Measurements from ENCODE around the gene VWA1. TPM values are rescaled to one million over a fixed set of nuclear protein-coding genes. Genes with fewer than 3 reads are reported as not detected.

VWA1 gene
- total RNA-seq, 2 experiments from 2014 or later, result not detected

GRCh38 chr1:1490633-1491230 is 55.2 kb downstream of the VWA1 start:
- no peaks in the 10 kb centered on the region for H4K20me1 ChIP-seq (ENCODE audit: insufficient read depth, low read length)
- no peak overlapping the region for H3K4me2 ChIP-seq (ENCODE audit: low read length)
- POLR2A ChIA-PET, result no interaction called here
- H3K4me3 ChIP-seq (ENCODE audit: low read depth, low read length, poor library complexity, severe bottlenecking), result no peak overlapping the region
- TF ChIP-seq CTCF (conservative IDR thresholded peaks at IDR 0.05; ENCODE audit: low read length), result no peak
- no peak for TF ChIP-seq EZH2phosphoT487 (IDR thresholded peaks at IDR 0.05; ENCODE audit: borderline replicate concordance, low read depth, low read length)
- no TSS peak for BruUV-seq (replicated peaks)
- no peaks in the 10 kb centered on the region for H3K9me2 ChIP-seq (ENCODE audit: insufficient read depth, low read length)
- intact Hi-C loops (cut with micrococcal nuclease; ENCODE audit: unreplicated experiment), result no loop called here
- no peak overlapping the region for H2AFZ ChIP-seq (ENCODE audit: low read length)
- H3K79me2 ChIP-seq (ENCODE audit: insufficient read depth, low read depth, low read length), result no peaks in the 10 kb centered on the region
- H3K36me3 ChIP-seq (ENCODE audit: insufficient read depth, low read length), result peaks cover 80% of the 10 kb centered on the region
- CTCF ChIA-PET (ENCODE audit: unreplicated experiment), result no interaction called here
- DNase-seq (ENCODE audit: low spot score), result no peak
- H3K4me1 ChIP-seq (ENCODE audit: insufficient read depth, low read length, poor library complexity, severe bottlenecking), result no peaks in the 10 kb centered on the region
- no peak overlapping the region for H3K27ac ChIP-seq (ENCODE audit: low read depth, low read length, poor library complexity, severe bottlenecking)
- H3K9me3 ChIP-seq (ENCODE audit: low read length), result peaks cover 5% of the 10 kb centered on the region; the same call in 1 of the 2 replicates

- H4K20me1 ChIP-seq (ENCODE audit: insufficient read depth, low read length), result no peaks in the 10 kb centered on the region
- no peaks in the 10 kb centered on the region for H3K79me2 ChIP-seq (ENCODE audit: insufficient read depth, low read depth, low read length)
- H3K4me2 ChIP-seq (ENCODE audit: low read length), result no peak overlapping the region
- no peaks in the 10 kb centered on the region for H3K4me1 ChIP-seq (ENCODE audit: insufficient read depth, low read length, poor library complexity, severe bottlenecking)
- ChIA-PET CTCF (ENCODE audit: unreplicated experiment) (no interaction called here), POLR2A (no interaction called here)
- DNase-seq (ENCODE audit: low spot score), result no peak
- peaks cover 5% of the 10 kb centered on the region; the same call in 1 of the 2 replicates for H3K9me3 ChIP-seq (ENCODE audit: low read length)
- no peak overlapping the region for H2AFZ ChIP-seq (ENCODE audit: low read length)
- intact Hi-C loops (cut with micrococcal nuclease; ENCODE audit: unreplicated experiment), result no loop called here
- no peaks in the 10 kb centered on the region for H3K9me2 ChIP-seq (ENCODE audit: insufficient read depth, low read length)
- no peak for TF ChIP-seq EZH2phosphoT487 (IDR thresholded peaks at IDR 0.05; ENCODE audit: borderline replicate concordance, low read depth, low read length)
- no peak for TF ChIP-seq CTCF (conservative IDR thresholded peaks at IDR 0.05; ENCODE audit: low read length)
- no TSS peak for BruUV-seq (replicated peaks)
- no peak overlapping the region for H3K27ac ChIP-seq (ENCODE audit: low read depth, low read length, poor library complexity, severe bottlenecking)
- H3K4me3 ChIP-seq (ENCODE audit: low read depth, low read length, poor library complexity, severe bottlenecking), result no peak overlapping the region
- peaks cover 79% of the 10 kb centered on the region for H3K36me3 ChIP-seq (ENCODE audit: insufficient read depth, low read length)
Observed at GRCh38 chr1:1491601-1492000, 56.1 kb downstream of the VWA1 start.

Other genes starting within 250 kb of the VWA1 start
- gene TNFRSF18, start 229.1 kb upstream of the VWA1 start, total RNA-seq (2014; rRNA removed; shearing (Covaris generic)), result not detected in 2 replicates
- not detected in 2 replicates for gene TNFRSF18, start 229.1 kb upstream of the VWA1 start, total RNA-seq (2022)
- gene TNFRSF4, start 221.5 kb upstream of the VWA1 start, total RNA-seq (2014; rRNA removed; shearing (Covaris generic)), result not detected in 2 replicates
- 1.1 and 1.4 TPM in 2 replicates for gene TNFRSF4, start 221.5 kb upstream of the VWA1 start, total RNA-seq (2022)
- 44.2 and 47.7 TPM in 2 replicates for gene SDF4, start 203.7 kb upstream of the VWA1 start, total RNA-seq (2014; rRNA removed; shearing (Covaris generic))
- gene SDF4, start 203.7 kb upstream of the VWA1 start, total RNA-seq (2022), result 82.8 and 85.7 TPM in 2 replicates
- gene B3GALT6, start 203.5 kb upstream of the VWA1 start, total RNA-seq (2014; rRNA removed; shearing (Covaris generic)), result 36.2 and 37.7 TPM in 2 replicates
- gene B3GALT6, start 203.5 kb upstream of the VWA1 start, total RNA-seq (2022), result 25.0 and 27.1 TPM in 2 replicates
- gene C1QTNF12, start 189.0 kb upstream of the VWA1 start, total RNA-seq (2014; rRNA removed; shearing (Covaris generic)), result 0.49 and 1.8 TPM in 2 replicates
- 6.1 and 7.0 TPM in 2 replicates for gene C1QTNF12, start 189.0 kb upstream of the VWA1 start, total RNA-seq (2022)
- gene UBE2J2, start 161.8 kb upstream of the VWA1 start, total RNA-seq (2014; rRNA removed; shearing (Covaris generic)), result 61.6 and 69.2 TPM in 2 replicates
- 87.0 and 88.7 TPM in 2 replicates for gene UBE2J2, start 161.8 kb upstream of the VWA1 start, total RNA-seq (2022)
- gene SCNN1D, start 155.3 kb upstream of the VWA1 start, total RNA-seq (2014; rRNA removed; shearing (Covaris generic)), result 3.9 and 6.2 TPM in 2 replicates
- gene SCNN1D, start 155.3 kb upstream of the VWA1 start, total RNA-seq (2022), result 11.3 and 12.7 TPM in 2 replicates
- 26.3 and 26.8 TPM in 2 replicates for gene ACAP3, start 127.8 kb upstream of the VWA1 start, total RNA-seq (2014; rRNA removed; shearing (Covaris generic))
- gene ACAP3, start 127.8 kb upstream of the VWA1 start, total RNA-seq (2022), result 47.6 and 47.7 TPM in 2 replicates
- 41.8 and 57.1 TPM in 2 replicates for gene PUSL1, start 127.1 kb upstream of the VWA1 start, total RNA-seq (2014; rRNA removed; shearing (Covaris generic))
- 31.3 and 32.2 TPM in 2 replicates for gene PUSL1, start 127.1 kb upstream of the VWA1 start, total RNA-seq (2022)
- 128 and 142 TPM in 2 replicates for gene INTS11, start 111.0 kb upstream of the VWA1 start, total RNA-seq (2014; rRNA removed; shearing (Covaris generic))
- gene INTS11, start 111.0 kb upstream of the VWA1 start, total RNA-seq (2022), result 146 and 162 TPM in 2 replicates
- 16.6 and 18.5 TPM in 2 replicates for gene CPTP, start 110.9 kb upstream of the VWA1 start, total RNA-seq (2014; rRNA removed; shearing (Covaris generic))
- gene CPTP, start 110.9 kb upstream of the VWA1 start, total RNA-seq (2022), result 20.3 and 20.6 TPM in 2 replicates
- gene TAS1R3, start 104.4 kb upstream of the VWA1 start, total RNA-seq (2014; rRNA removed; shearing (Covaris generic)), result 0.41 and 1.1 TPM in 2 replicates
- 0.99 and 1.2 TPM in 2 replicates for gene TAS1R3, start 104.4 kb upstream of the VWA1 start, total RNA-seq (2022)
- gene DVL1, start 86.3 kb upstream of the VWA1 start, total RNA-seq (2014; rRNA removed; shearing (Covaris generic)), result 41.7 and 47.1 TPM in 2 replicates
- gene DVL1, start 86.3 kb upstream of the VWA1 start, total RNA-seq (2022), result 27.8 and 30.7 TPM in 2 replicates
- gene MXRA8, start 77.1 kb upstream of the VWA1 start, total RNA-seq (2014; rRNA removed; shearing (Covaris generic)), result not detected in 2 replicates
- gene MXRA8, start 77.1 kb upstream of the VWA1 start, total RNA-seq (2022), result not detected in 2 replicates
- gene AURKAIP1, start 60.5 kb upstream of the VWA1 start, total RNA-seq (2014; rRNA removed; shearing (Covaris generic)), result 156 and 163 TPM in 2 replicates
- gene AURKAIP1, start 60.5 kb upstream of the VWA1 start, total RNA-seq (2022), result 145 and 172 TPM in 2 replicates
- 297 and 307 TPM in 2 replicates for gene CCNL2, start 36.4 kb upstream of the VWA1 start, total RNA-seq (2014; rRNA removed; shearing (Covaris generic))
- 213 and 238 TPM in 2 replicates for gene CCNL2, start 36.4 kb upstream of the VWA1 start, total RNA-seq (2022)
- gene MRPL20, start 28.4 kb upstream of the VWA1 start, total RNA-seq (2014; rRNA removed; shearing (Covaris generic)), result 165 and 196 TPM in 2 replicates
- gene MRPL20, start 28.4 kb upstream of the VWA1 start, total RNA-seq (2022), result 116 and 143 TPM in 2 replicates
- not detected in 2 replicates for gene ANKRD65, start 14.4 kb upstream of the VWA1 start, total RNA-seq (2014; rRNA removed; shearing (Covaris generic))
- not detected in 2 replicates for gene ANKRD65, start 14.4 kb upstream of the VWA1 start, total RNA-seq (2022)
- 1.6 TPM in 1 of 2 replicates, not detected in the other for gene ATAD3C, start 14.0 kb downstream of the VWA1 start, total RNA-seq (2014; rRNA removed; shearing (Covaris generic))
- 2.1 and 3.0 TPM in 2 replicates for gene ATAD3C, start 14.0 kb downstream of the VWA1 start, total RNA-seq (2022)
- 43.8 and 54.9 TPM in 2 replicates for gene ATAD3B, start 36.1 kb downstream of the VWA1 start, total RNA-seq (2014; rRNA removed; shearing (Covaris generic))
- gene ATAD3B, start 36.1 kb downstream of the VWA1 start, total RNA-seq (2022), result 54.3 and 62.4 TPM in 2 replicates
- 79.9 and 81.9 TPM in 2 replicates for gene ATAD3A, start 76.5 kb downstream of the VWA1 start, total RNA-seq (2014; rRNA removed; shearing (Covaris generic))
- 83.3 and 88.6 TPM in 2 replicates for gene ATAD3A, start 76.5 kb downstream of the VWA1 start, total RNA-seq (2022)
- 0.64 and 0.76 TPM in 2 replicates for gene TMEM240, start 104.9 kb downstream of the VWA1 start, total RNA-seq (2014; rRNA removed; shearing (Covaris generic))
- 2.1 and 2.7 TPM in 2 replicates for gene TMEM240, start 104.9 kb downstream of the VWA1 start, total RNA-seq (2022)
- 97.7 and 101 TPM in 2 replicates for gene SSU72, start 139.2 kb downstream of the VWA1 start, total RNA-seq (2014; rRNA removed; shearing (Covaris generic))
- gene SSU72, start 139.2 kb downstream of the VWA1 start, total RNA-seq (2022), result 141 and 149 TPM in 2 replicates
- 2.7 and 3.1 TPM in 2 replicates for gene FNDC10, start 164.4 kb downstream of the VWA1 start, total RNA-seq (2014; rRNA removed; shearing (Covaris generic))
- 1.3 and 2.7 TPM in 2 replicates for gene FNDC10, start 164.4 kb downstream of the VWA1 start, total RNA-seq (2022)
- gene MIB2, start 179.8 kb downstream of the VWA1 start, total RNA-seq (2014; rRNA removed; shearing (Covaris generic)), result 46.4 and 64.9 TPM in 2 replicates
- 54.0 and 55.3 TPM in 2 replicates for gene MIB2, start 179.8 kb downstream of the VWA1 start, total RNA-seq (2022)
- 1.3 and 2.2 TPM in 2 replicates for gene MMP23B, start 196.5 kb downstream of the VWA1 start, total RNA-seq (2014; rRNA removed; shearing (Covaris generic))
- gene MMP23B, start 196.5 kb downstream of the VWA1 start, total RNA-seq (2022), result 7.6 and 8.7 TPM in 2 replicates
- 21.6 and 24.0 TPM in 2 replicates for gene CDK11B, start 223.3 kb downstream of the VWA1 start, total RNA-seq (2014; rRNA removed; shearing (Covaris generic))
- 44.2 and 51.5 TPM in 2 replicates for gene CDK11B, start 223.3 kb downstream of the VWA1 start, total RNA-seq (2022)

All from OCI-LY7 (cell line).